ENCODE measurements around the gene STK32B. TPM values are rescaled to one million over a fixed set of nuclear protein-coding genes. Genes with fewer than 3 reads are reported as not detected.

STK32B gene
- total and polyA plus RNA-seq, 2 donors (not counting 1 experiment from before 2014, with no cell fraction given): 0.22 to 0.30 TPM

- no peak for ATAC-seq (ENCODE audit: low read depth)
- H3K79me2 ChIP-seq (ENCODE audit: control insufficient read depth, insufficient read depth, low read length): no peaks in the 10 kb centered on the region
- CTCF ChIA-PET: no interaction called here
- H4K20me1 ChIP-seq (ENCODE audit: control insufficient read depth, insufficient read depth, low read length, poor library complexity, severe bottlenecking): no peaks in the 10 kb centered on the region
- peaks cover 0 to 19% (median 0%) of the 10 kb centered on the region in 3 donors for H3K9me3 ChIP-seq (ENCODE audit: control extremely low read depth in 1 of 3, control insufficient read depth in 2 of 3, insufficient read depth in 1 of 3, low read length in 2 of 3)
- TF ChIP-seq EZH2 (IDR thresholded peaks at IDR 0.05; ENCODE audit: borderline replicate concordance, insufficient read depth, low read depth, low read length, poor library complexity, severe bottlenecking) (no peak), CTCF (IDR thresholded peaks at IDR 0.05) (no peak)
- Mint-ChIP-seq H3K27ac (no peak overlapping the region), H3K4me3 (no peak overlapping the region), H3K9me3 (ENCODE audit: insufficient read depth) (no peaks in the 10 kb centered on the region), H3K27me3 (no peaks in the 10 kb centered on the region), H3K4me1 (no peaks in the 10 kb centered on the region)
- 78% methylated on average over 4 of the region's 5 CpGs for WGBS (ENCODE audit: insufficient coverage)
- DNase-seq: no peak
- H3K4me2 ChIP-seq (replicated peaks; ENCODE audit: low read depth, low read length, poor library complexity, severe bottlenecking): no peak overlapping the region
- no peak overlapping the region for H3K27ac ChIP-seq (ENCODE audit: low read length in 2 of 2)
- no peak overlapping the region for H2AFZ ChIP-seq (ENCODE audit: insufficient read depth, low read depth, low read length, poor library complexity, severe bottlenecking)
- no peak overlapping the region for H3K9ac ChIP-seq (ENCODE audit: low read length)
- POLR2A ChIA-PET: no interaction called here
- no peaks in the 10 kb centered on the region for H3K36me3 ChIP-seq (replicated peaks in 1 of 2; ENCODE audit: control extremely low read depth in 1 of 2, control insufficient read depth in 1 of 2, extremely low read depth in 1 of 2, insufficient read depth in 2 of 2, low read length in 1 of 2)
- intact Hi-C loops (cut with micrococcal nuclease): no loop called here
- no peaks in the 10 kb centered on the region for H3K27me3 ChIP-seq (replicated peaks in 1 of 4; ENCODE audit: control extremely low read depth in 1 of 4, control insufficient read depth in 3 of 4, insufficient read depth in 4 of 4, low read length in 3 of 4)
- H3K4me1 ChIP-seq (ENCODE audit: control insufficient read depth in 2 of 2, insufficient read depth in 2 of 2, low read length in 2 of 2): no peaks in the 10 kb centered on the region
- H3K4me3 ChIP-seq (ENCODE audit: control extremely low read depth in 1 of 5, extremely low read depth in 1 of 5, insufficient read depth in 1 of 5, low read depth in 2 of 5, low read length in 4 of 5): no peak overlapping the region
These were observed 493.5 kb downstream of the STK32B start for GRCh38 chr4:5544762-5545161.

GRCh38 chr4:5545271-5545670, 494.0 kb downstream of the STK32B start:
- DNase-seq (no peak), ATAC-seq (ENCODE audit: low read depth) (no peak)
- no peaks in the 10 kb centered on the region for H3K36me3 ChIP-seq (replicated peaks in 1 of 2; ENCODE audit: control extremely low read depth in 1 of 2, control insufficient read depth in 1 of 2, extremely low read depth in 1 of 2, insufficient read depth in 2 of 2, low read length in 1 of 2)
- no peak overlapping the region for H3K27ac ChIP-seq (ENCODE audit: low read length in 2 of 2)
- Mint-ChIP-seq H3K4me3 (no peak overlapping the region), H3K27ac (no peak overlapping the region), H3K9me3 (ENCODE audit: insufficient read depth) (no peaks in the 10 kb centered on the region), H3K4me1 (no peaks in the 10 kb centered on the region), H3K27me3 (no peaks in the 10 kb centered on the region)
- no peaks in the 10 kb centered on the region for H3K27me3 ChIP-seq (replicated peaks in 1 of 4; ENCODE audit: control extremely low read depth in 1 of 4, control insufficient read depth in 3 of 4, insufficient read depth in 4 of 4, low read length in 3 of 4)
- peaks cover 0 to 19% (median 0%) of the 10 kb centered on the region in 3 donors for H3K9me3 ChIP-seq (ENCODE audit: control extremely low read depth in 1 of 3, control insufficient read depth in 2 of 3, insufficient read depth in 1 of 3, low read length in 2 of 3)
- no peaks in the 10 kb centered on the region for H3K4me1 ChIP-seq (ENCODE audit: control insufficient read depth in 2 of 2, insufficient read depth in 2 of 2, low read length in 2 of 2)
- H4K20me1 ChIP-seq (ENCODE audit: control insufficient read depth, insufficient read depth, low read length, poor library complexity, severe bottlenecking): no peaks in the 10 kb centered on the region
- TF ChIP-seq CTCF (IDR thresholded peaks at IDR 0.05) (no peak), EZH2 (IDR thresholded peaks at IDR 0.05; ENCODE audit: borderline replicate concordance, insufficient read depth, low read depth, low read length, poor library complexity, severe bottlenecking) (no peak)
- CTCF ChIA-PET: no interaction called here
- H3K4me3 ChIP-seq (ENCODE audit: control extremely low read depth in 1 of 5, extremely low read depth in 1 of 5, insufficient read depth in 1 of 5, low read depth in 2 of 5, low read length in 4 of 5): no peak overlapping the region
- no peak overlapping the region for H3K4me2 ChIP-seq (replicated peaks; ENCODE audit: low read depth, low read length, poor library complexity, severe bottlenecking)
- POLR2A ChIA-PET: no interaction called here
- no peak overlapping the region for H2AFZ ChIP-seq (ENCODE audit: insufficient read depth, low read depth, low read length, poor library complexity, severe bottlenecking)
- no CpG with 5 or more reads among the region's 2 CpGs for WGBS (ENCODE audit: insufficient coverage)
- H3K79me2 ChIP-seq (ENCODE audit: control insufficient read depth, insufficient read depth, low read length): no peaks in the 10 kb centered on the region
- H3K9ac ChIP-seq (ENCODE audit: low read length): no peak overlapping the region
- intact Hi-C loops (cut with micrococcal nuclease): no loop called here
